Activated CD8-positive, alpha-beta memory T cell treated with anti-CD3 and anti-CD28 coated beads, Interleukin-2, amount 50 U/mL, for 24 hours (primary cell): ENCODE results near the gene B3GNT8.
"Not testable (repeated sequence)": the region's sequence is repeated elsewhere in the genome, so short reads cannot be mapped to it uniquely, and the experiment has no call there.

Experiments
- DNase-seq: peaks from one replicate; pipeline ENCODE4 v3.0.0-alpha.2; 2020; ENCODE audit errors: extremely low read depth

The B3GNT8 gene

DNA sequence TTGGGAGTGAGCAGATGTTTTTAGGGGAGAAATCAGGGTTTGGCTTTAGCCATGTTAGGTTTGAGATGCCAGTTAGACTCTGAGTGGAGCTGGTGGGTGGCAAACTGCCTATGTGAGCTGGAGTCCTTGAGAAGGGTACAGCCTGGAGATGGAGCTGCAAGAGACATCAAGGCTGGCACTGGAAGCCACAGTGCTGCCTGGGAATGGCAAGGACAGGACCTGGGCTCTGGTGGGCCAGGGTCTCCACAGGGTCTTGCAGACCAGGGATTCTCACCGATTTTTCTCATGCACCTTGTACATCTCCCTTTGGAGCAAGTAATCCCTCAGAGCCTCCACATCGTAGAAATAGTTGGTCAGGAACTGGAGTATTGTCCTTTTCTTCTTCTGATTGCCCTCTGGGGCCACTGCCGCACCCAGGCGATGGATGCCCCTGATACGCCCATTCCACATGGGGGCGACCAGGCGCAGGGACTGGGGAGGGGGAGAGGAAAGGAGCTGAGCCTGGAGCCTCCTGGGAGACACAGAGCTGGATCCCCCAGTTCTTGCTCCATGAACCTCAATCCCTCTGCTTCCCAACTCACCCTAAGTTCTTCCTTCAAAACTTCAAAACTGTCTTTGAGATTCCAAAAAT, 10.9 kb upstream of the B3GNT8 start:
- DNase-seq = no peak

DNA sequence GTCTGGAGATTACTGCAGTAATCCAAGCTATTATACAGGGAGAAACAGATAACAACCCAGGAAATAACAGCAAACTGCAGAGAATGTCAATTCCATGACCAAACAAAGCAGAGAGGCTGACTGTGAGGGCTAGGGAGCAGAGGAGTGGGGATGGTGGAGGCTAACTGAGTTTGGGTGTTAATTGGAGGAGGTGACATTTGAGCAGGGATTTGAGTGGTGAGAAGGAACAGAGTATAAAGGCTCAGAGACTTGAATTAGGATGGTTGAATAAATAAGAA, 9.4 kb upstream of the B3GNT8 start:
- DNase-seq = no peak

DNA sequence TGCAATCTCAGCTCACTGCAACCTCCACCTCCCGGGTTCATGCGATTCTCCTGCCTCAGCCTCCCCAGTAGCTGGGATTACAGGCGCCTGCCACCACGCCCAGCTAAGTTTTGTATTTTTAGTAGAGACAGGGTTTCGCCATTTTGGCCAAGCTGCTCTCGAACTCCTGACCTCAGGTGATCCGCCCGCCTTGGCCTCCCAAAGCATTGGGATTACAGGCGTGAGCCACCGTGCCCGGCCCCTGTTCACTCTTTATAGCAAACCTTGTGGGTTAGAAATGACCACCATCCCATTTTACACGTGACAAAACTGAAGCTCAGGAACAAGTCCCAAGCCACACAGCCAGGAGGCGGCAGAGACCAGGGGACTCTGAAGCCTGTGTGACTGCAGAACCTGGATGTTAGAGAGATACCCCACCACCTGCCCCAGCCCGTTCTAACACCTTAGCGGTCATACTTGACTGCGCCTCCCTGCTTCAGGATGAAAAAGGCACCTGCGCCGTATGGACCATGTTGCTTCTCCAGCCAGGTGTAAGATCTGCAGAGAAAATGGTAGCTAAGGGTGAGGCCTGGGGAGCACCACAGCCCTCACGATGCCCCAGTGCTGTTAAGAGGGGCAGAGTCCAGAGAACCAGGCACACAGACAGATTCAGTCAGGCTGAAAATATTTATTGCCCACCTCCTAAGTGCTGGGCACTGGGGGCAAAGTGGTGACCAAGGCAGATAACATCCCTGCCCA, 8.9 kb upstream of the B3GNT8 start:
- no peak for DNase-seq

DNA sequence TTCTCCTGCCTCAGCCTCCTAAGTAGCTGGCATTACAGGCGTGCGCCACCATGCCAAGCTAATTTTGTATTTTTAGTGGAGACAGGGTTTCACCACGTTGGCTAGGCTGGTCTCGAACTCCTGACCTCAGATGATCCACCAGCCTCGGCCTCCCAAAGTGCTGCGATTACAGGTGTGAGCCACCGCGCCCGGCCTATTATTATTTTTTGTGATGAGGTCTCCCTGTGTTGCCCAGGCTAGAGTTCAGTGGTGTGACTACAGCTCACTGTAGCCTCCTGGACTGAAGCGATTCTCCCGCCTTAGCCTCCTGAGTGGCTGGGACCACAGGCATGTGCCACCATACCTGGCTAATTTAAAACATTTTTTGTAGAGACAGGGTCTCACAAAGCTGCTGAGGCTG, 8.2 kb upstream of the B3GNT8 start:
- DNase-seq = not testable (repeated sequence)

DNA sequence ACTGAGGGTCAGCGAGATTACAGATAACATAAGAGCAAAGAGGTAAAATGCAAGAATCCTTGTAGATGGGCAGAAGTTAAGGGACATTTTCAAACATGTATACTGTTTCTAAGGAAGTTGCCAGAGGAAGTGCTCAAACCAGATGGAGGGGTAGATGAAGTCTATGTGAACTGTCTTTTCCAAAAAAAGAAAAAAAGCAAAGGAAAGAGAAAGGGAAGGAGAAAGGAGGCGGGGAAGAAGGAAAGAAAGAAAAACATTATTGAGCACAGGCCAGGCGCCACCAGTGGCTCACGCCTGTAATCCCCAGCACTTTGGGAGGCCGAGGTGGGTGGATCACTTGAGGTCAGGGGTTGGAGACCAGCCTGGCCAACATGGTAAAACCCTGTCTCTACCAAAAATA, 7.3 kb upstream of the B3GNT8 start:
- DNase-seq = no peak

DNA sequence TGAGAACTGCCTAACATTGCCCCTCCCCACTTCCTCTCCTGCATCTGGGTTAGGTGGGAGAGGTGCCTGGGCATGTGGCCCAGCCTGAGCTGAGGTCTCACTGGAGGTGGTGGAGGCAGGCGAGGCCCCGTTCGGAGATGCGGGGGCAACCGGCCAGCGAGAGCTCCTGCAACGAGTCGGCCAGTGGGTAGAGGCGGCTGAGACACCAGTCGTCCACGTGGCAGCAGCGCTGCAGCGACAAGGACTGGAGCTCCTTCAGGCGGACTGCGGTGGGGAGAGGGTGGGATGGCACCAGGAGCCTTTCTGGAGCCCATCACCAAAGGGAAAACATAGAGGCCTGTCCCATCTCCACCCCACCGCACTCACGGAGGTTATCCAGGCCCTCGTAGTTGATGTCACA, 6.0 kb upstream of the B3GNT8 start:
- DNase-seq = no peak

DNA sequence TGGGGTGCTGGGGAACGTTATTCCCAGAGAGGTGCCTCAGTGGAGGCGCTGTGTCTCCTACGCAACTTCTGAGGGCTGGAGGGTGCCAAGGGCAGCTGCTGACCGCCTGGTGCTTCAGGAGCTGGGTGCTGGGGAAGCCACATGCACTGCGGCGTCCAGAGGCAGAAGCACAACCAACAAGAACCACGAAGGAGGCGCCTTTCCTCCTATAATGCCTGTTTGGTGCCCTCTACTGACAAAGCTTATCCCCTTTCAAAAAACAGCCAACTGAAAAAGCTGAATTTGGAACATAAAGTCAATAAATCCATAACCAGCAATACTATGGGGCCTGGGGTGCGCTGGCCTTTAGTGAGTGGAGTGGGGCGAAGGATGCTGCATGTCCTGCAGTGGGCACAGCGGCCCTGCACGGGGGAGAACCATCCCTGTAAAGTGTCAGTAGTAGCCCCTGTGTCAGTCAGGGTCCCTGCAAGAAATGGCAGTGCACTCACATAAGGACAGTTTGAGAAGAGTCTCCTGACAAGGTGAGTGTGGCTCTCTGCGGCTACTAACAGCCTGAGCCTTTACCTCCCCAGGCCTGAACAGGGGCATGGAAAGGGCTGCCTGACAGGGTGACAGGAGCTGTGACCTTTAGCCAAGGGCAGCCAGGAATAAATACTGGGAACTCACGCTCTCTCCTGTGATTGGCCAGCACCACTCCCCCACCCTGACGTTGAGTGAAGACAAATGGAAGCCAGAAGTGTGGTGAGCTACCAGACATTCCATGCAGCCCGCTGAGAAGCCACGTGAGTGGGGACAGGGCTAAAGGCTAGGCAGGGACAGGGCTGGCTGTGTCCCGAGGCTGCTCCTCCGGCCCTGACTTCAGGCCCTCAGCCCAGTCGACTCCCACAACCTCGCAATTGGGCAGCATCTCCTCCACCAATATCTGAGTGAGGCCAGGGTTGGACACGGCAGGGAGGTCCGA, 4.5 kb upstream of the B3GNT8 start:
- DNase-seq = no peak

DNA sequence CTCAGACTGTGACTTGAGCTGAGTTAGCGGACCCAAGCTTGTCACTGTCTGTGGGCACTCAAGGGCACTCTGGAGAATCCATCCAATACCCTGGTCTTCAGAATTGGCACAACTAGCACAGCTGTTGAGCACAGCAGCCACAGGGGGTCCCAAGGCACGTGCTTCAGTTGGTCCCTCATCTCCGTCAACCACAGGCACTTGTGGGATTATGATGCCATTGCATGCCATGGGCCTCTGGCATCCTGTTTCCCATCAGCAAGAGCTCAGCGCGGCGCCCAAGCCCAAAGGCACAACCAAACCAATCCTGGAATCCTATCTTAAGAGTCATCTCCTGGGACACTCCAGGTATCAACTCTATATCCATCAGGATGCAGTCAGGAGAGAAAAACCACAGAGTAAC, 3.7 kb upstream of the B3GNT8 start:
- no peak for DNase-seq

DNA sequence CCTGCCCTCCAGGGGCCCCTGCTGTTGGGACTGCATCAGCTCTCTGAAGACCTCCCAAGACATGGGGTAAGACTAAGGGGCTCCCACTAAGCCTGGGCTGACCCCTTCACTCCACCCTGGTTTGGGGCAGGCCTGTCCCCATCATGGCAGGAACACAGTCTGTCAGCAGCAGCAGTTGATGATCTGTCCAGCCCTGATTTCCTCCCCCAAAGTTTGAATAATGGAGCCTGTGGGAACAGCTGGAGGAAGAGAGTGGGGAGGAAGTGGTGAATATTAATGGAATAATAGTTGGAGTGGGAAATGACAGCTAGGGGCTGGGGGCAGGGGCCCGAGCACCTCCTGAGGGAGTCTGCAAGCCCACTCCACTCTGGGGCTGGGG, 1.3 kb upstream of the B3GNT8 start:
- DNase-seq = no peak

DNA sequence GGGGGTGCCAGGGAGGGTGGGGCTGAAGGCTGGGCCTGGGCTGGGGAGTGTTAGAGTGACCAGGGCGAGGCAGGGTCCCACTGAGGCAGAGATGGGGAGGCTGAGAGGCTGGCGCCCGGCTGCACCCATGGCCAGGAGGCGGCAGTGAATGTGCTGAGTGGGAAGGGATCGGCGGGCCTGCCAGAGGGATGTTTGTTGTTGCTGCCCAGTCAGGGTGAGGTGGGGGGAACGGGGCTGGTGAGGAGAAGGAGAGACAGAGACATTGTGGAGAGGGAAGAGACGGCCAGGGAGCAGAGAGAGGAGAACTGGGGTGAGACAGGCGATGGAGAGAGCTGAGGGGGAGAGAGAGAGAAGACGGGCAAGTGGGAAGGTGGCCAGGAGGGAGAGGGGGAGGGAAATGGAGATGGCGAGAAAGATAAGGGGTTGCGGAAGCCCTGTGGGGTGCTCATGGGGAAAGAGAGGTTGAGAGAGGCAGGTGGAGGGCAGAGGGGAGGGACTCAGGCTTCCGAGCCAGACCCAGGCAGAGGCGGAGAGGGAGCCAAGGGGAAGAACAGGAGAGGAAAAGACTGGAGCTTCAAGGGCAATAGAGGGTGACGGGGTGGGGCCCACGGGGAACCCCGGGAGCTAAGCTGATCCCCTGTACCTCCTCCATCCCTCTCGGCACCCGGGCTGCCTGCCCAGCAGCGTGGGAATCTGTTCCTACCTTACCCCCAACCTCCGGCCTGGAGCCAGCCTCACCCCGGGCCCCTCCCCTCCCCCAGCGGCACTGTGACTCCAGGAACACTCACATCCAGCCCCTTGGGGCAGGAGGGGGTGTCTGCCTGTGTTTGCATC, 690 bp upstream of the B3GNT8 start:
- no peak for DNase-seq

DNA sequence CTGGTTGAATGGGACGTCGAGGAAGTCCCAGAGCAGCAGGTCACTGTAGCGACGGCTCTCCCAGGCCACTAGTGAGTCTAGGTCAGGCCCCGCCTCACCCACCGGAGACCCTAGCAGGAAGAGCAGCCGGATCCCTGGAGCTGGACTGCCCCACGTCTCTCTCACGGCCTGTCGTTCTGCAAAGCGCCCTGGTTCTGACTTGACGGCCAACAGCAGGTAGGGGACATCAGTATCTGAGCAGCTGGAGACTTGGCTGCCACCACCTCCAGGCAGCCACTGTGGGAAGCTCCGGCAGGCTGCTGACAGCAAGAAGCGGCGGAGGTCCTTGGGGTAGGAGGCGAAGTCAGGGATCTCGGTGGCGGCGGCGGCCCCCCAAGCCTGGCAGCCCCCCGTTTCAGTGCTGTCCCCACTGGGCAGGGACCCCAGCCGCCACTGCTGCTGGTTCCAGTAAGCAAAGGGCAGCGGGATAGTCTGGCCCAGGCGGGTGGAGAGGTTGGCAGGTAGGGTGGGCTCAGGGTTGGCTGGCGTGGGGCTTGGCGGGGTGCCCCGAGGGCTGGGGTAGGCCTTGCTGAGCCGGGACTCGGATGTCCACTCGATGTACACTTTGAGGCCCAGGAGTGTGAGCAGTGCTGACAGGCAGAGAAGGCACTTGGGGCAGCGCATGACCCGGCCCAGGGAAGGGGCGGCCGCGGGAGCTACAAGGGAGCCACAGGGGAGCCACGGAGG, 895 bp downstream of the B3GNT8 start:
- no peak for DNase-seq

DNA sequence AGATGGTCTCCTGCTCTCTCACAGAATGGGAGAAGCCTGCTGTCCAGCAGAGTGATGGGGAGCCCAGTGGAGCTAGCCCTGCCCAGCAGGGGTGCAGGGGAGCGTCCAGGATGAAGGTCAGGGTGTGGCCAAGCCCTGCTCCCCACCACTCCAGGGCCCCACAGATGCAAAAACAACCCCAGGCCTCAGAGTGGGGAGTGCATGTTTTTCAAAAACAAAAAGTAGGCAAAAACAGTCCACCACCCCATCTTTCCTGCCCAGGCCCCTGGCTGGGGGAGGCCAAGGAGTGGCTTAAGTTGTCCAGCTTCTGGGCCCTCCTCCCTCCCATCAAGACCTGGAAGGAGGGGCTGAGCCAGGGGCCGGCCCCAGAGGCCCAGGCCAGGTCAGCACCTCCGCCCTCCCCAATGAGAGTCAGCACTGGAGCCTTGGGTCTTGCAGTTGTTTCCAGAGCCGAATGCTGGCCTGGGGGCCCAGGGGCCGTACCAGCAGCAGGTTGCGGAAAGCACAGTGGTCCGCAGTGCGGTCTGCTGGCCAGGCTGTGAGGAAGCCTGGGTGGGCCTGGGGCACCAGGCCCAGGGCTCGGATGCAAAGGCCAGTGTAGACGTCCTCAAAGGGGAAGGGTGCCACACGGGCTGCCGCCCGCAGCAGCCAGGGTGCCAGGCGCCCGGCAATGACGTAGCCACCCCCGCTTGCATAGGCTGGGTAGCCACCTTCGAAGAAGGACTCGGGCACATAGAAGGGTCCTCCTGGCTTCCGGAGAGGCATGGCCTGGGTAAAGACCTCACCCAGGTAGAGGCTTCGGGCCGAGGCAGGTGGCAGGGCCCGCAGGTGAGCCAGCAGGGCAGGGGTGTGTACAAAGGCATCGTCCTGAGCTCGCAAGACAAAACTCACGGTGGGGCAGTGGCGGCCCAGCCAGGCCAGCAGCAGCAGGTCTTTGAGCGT, 1.7 kb downstream of the B3GNT8 start:
- no peak for DNase-seq

DNA sequence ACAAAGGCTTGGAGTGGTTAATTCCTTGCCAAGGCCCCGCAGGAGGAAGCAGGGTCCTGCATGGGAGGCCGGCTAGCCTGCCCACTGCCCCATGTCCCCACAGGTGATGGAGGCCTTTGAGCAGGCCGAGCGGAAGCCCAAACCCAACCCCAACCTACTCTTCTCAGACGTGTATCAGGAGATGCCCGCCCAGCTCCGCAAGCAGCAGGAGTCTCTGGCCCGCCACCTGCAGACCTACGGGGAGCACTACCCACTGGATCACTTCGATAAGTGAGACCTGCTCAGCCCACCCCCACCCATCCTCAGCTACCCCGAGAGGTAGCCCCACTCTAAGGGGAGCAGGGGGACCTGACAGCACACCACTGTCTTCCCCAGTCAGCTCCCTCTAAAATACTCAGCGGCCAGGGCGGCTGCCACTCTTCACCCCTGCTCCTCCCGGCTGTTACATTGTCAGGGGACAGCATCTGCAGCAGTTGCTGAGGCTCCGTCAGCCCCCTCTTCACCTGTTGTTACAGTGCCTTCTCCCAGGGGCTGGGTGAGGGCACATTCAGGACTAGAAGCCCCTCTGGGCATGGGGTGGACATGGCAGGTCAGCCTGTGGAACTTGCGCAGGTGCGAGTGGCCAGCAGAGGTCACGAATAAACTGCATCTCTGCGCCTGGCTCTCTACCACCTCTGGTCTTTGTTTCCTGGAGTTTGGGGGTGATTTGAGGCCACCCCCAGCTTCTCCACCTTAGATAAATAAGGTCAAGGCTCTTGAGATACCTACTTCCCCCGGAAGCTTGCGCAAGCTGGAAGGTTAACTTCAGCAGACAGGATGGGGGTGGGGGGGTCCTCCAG, 2.6 kb downstream of the B3GNT8 start:
- no peak for DNase-seq

DNA sequence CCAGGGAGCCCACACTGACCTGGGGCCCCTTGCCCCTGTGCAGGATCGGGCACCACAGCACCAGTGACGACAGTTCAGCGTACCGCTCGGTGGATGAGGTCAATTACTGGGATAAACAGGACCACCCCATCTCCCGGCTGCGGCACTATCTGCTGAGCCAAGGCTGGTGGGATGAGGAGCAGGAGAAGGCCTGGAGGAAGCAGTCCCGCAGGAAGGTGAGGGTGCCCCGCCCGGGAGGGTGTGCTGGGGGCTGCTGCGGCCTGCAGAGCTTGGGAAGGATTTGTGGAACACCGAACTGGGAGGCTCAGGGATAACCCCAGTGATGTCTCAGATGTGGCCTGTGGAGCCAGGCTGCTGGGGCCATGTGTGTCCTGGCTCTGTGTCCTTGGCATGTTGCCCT, 4.2 kb downstream of the B3GNT8 start:
- DNase-seq = no peak

DNA sequence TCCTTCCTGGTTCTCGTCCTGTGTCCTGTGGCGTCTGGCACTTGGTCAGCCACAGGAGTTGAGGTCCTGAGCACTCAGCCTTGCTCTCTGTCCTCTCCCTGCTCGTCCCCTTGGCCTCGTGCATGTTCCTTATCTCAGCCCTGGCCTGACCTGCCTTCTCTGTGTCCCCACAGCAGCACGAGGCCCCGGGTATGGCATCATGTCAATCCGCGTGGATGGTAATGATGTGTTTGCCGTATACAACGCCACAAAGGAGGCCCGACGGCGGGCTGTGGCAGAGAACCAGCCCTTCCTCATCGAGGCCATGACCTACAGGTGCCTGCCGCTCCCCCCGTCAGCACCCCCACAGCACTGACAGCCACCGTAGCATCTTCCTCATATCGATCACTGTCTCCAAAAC, 4.7 kb downstream of the B3GNT8 start:
- no peak for DNase-seq

DNA sequence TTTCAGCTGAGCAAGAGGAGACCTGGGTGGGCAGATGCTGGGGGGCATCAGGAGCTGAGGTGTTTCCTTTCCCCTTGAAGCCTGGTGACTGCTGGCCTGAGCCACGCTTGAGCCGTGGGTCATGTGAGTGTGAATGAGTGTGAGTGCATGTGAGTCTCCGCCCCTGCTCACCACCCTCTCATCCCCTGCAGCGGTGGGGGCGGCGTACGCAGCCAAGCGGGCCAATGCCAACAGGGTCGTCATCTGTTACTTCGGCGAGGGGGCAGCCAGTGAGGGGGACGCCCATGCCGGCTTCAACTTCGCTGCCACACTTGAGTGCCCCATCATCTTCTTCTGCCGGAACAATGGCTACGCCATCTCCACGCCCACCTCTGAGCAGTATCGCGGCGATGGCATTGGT, 5.2 kb downstream of the B3GNT8 start:
- DNase-seq = no peak

DNA sequence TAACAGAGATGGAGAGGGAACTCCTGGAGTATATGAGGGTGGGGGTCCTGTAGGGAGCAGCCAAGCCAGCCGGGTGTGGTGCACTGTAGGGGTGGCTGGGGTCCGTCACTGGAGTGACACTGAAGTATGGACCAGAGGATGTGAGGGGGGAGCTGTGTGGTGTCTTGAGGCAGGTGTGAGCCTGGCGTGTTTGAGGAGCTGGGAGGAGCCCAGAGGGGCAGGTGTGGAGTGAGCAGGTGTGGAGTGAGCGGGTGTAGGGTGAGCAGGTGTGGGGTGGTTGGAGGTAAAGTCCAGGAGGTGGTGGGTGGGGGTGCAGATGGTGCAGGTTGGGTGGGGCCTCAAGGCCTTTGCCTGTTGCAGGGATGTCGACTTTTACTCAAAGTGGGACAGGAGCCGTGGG, 5.9 kb downstream of the B3GNT8 start:
- no peak for DNase-seq

DNA sequence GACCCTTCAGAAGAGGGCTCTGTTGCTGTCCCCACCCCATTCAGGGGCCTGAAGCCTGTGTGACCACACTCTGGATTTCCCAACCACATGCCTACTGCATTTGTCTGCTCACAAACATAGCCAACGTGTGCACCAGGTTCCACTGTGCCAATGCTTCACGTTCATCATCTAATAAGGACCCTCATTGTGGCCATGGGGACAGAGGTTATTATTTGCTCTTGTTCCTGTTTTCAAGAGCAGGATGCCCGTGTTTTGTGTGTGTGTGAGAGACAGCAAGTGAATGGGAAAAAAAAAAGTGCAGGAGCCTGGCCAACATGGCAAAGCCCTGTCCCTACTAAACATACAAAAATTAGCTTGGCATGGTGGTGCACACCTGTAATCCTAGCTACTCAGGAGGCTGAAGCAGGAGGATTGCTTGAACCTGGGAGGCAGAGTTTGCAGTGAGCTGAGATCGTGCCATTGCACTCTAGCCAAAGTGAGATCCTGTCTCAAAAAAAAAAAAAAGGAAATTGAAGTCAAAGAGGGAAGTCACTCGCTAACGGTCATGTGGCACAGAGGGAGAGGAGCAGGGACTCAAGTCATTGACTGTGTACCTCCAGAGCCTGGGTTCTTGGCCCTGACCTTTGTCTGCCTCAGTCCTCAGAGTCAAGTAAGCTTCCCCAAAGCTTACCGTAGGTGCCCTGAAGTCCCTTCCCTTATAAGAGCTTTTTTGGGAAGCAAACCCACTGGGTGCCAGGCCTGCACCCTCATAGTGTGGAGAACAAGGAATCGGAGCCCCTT, 6.9 kb downstream of the B3GNT8 start:
- DNase-seq = no peak
